GM18951 (cell line): ENCODE data around the gene C2orf42.
"Not testable (repeated sequence)": the region's sequence is repeated elsewhere in the genome, so short reads cannot be mapped to it uniquely, and the experiment has no call there.

ENCODE experiments used
- POLR2A ChIP-seq: IDR thresholded peaks from 4 replicates; pipeline ENCODE4 v1.6.1; 2011; ENCODE audit warnings: mild to moderate bottlenecking; ENCODE audit not compliant: insufficient read length, insufficient read depth; ENCODE audit errors: extremely low read depth
- in situ Hi-C: fragments of 300-500 bp; cut with MboI; formaldehyde crosslinking; loops from one replicate; pipeline ENCODE4 v1.12.0; 2022; ENCODE audit warnings: low sequenced_read_pairs, mixed read lengths, inconsistent platforms; ENCODE audit not compliant: unreplicated experiment

Gene C2orf42

DNA sequence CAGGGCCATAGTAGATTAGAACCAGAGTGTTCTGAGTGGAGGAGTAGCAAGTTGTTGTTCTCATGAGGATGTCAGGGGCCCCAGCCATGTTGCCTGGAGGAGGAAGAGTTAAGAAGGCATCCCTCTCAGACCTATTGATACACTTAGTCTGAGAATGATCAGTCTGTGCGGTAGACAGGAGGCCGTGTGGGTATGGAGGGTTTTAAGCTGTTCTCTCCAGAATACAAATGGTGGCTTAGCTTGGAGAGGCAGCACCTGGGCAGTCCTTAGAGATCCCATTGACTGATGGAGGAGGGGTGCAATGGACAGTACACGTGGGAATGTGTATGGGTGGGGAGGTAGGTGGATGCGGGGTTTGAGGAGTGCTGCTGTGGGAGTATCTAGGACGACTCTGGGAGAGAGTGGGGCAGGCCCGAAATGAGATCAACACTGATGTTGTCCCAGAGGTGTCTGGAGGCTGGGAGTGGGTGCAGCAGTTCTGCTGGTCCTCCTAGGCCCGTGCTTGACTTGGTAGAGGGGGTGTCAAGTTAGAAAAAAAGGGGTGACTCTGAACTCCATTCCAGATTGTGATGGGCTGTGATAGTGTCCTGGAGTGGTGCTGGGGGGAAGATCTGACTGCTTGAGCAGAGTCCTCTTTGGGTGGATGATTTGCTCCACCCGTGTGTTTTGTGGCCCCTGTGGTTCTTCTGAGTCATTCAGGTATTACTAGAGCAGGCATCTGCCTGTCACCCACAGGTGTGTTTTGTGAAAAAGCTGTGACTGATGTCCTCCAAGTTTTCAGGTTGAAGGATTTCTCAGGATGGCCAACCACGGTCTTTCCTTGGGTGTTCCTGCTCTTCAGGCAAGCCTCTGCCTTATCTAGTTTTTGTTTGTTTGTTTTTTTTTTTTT lies 44.7 kb downstream of the C2orf42 start:
- in situ Hi-C loops, result loop anchor here (5.0 kb wide), 1 partner anchor 234 kb away; no protein-coding TSS in a partner anchor
- TF ChIP-seq POLR2A, result no peak

DNA sequence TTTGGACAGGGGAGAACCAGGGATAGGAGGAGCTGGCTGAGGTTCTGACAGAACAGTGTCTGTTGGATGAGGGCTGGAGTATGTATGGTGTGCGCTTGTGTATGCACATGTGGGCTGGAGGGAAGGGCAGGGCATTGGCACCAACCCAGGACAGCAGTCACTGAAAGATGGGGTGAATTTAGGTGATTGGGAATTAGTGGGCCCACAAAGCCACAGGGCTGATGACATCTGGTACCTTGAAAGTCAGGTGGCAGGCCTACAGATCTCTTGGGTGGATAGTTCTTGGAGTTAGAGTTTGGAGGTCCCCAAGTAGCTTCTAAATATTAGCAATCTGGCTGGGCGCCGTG lies 45.7 kb downstream of the C2orf42 start:
- in situ Hi-C loops, result loop anchor here (5.0 kb wide), 1 partner anchor 233 kb away; no protein-coding TSS in a partner anchor
- TF ChIP-seq POLR2A, result no peak

GRCh38 chr2:70144443-70145143 lies 46.2 kb downstream of the C2orf42 start:
- in situ Hi-C loops, result loop anchor here (5.0 kb wide), 1 partner anchor 232 kb away; no protein-coding TSS in a partner anchor
- no peak for TF ChIP-seq POLR2A

GRCh38 chr2:70143314-70144150 lies 47.3 kb downstream of the C2orf42 start:
- in situ Hi-C loops, result no loop called here
- peak; percentile 59 for TF ChIP-seq POLR2A

- in situ Hi-C loops, result no loop called here
- TF ChIP-seq POLR2A, result peak; percentile 54
These were observed 48.1 kb downstream of the C2orf42 start for GRCh38 chr2:70142590-70143313.

DNA sequence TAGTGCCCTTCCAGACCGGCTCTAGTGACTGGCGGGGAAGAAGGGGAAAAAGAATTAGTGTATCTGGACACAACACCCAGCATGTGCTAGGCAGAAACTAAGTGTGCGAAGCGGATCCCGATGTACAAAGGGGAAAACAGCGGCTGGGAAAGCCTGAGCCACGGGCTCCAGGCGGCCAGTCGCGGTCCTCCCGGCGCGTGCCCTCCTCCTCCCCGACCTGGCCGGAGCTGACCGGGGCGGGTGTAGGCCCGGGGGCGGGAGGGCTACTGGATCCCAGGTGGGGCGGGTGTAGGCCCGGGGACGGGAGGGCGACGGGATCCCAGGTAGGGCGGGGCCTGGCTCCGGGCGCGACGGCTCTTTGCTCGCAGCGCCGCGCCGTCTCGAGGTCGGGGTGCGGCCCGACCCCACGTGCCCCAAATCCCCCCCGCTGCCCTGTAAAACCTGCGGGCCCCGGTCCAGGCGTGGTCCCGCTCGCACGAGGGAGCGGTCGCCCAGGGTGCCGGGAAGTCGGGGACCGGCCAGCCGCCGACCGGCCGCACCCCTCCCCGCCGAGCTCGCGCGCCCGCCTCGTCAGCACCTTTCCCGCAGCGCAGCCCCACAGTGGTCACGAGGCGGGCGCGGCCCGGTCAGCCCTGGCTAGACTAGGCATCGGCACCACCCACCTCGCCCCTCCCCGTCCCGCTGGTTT lies 48.8 kb downstream of the C2orf42 start:
- in situ Hi-C loops, result no loop called here

GRCh38 chr2:70141212-70141901 lies 49.5 kb downstream of the C2orf42 start:
- peak; percentile 60 for TF ChIP-seq POLR2A
- in situ Hi-C loops, result no loop called here

More for the DNA sequence above, 48.8 kb downstream of the C2orf42 start:
- TF ChIP-seq POLR2A, result peak; percentile 72

DNA sequence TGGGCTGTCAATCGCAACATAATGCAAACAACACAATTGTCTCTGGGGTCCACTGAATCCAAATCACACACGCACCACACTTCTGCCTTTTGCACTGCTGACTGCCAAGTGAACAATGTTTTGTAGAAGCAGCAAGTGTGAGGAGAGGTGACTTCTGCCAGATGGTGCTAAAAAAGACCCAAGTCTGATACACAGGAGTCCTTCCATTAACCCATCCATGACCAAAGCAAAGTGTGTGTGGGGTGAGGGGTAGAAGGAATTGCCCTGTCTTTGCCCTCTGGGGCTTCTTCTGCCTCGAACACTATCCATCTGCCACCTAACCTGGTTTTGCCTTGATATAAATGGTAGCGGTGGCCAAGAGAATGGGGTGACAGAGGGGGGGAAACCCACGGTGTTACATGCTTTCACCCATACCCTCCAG lies 50.0 kb downstream of the C2orf42 start:
- no peak for TF ChIP-seq POLR2A
- in situ Hi-C loops, result no loop called here

- in situ Hi-C loops, result not testable (repeated sequence)
These were observed 56.4 kb downstream of the C2orf42 start for GRCh38 chr2:70134323-70134983.

DNA sequence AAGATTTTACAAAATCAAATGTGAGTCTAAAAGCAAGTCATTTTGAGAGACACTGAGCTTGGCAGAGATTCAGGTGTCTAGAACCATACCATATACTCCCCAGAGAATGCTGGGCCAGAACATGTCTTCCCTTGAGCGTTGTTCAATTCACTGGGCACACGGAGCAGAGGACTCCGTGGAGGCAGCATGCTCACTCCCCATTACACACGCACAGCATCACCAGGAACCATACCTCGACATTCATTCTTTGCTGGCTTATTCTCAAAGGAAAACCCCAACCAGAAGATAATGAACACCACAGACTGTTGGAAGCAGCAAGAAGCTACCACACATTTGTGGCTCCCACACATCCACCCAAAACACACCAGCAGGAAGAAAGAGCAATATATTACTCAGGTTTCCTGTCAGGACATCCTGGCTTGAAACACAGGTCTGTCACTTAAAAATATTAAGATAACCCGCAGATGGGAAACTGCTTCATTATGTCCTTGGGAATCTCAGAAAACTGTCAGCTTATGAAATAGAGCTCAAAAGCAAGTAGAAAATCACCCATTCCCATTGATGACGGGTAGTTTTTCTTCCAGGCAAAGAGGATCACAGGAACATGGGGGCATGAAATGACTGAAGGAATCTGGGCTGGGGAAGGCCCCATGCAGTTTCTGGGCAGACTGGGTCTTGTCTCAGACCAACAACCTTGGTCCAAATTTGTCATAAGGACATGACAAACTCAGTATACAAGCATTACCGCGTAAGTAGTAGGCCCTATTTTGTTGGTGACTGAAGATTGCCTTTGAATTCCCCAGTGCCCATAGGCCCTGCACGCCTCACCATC lies 57.1 kb downstream of the C2orf42 start:
- in situ Hi-C loops, result no loop called here
- peak; percentile 44 for TF ChIP-seq POLR2A
